ENCODE measurements around the gene MSI2. TPM values are rescaled to one million over a fixed set of nuclear protein-coding genes. Genes with fewer than 3 reads are reported as not detected.

Gene MSI2
- polyA plus RNA-seq, 1 experiment, result 9.2 TPM

GRCh38 chr17:57657211-57657610 lies 400.9 kb downstream of the MSI2 start:
- POLR2A ChIA-PET, result no interaction called here
- H3K27me3 ChIP-seq (ENCODE audit: control insufficient read depth, insufficient read depth, low read length), result no peaks in the 10 kb centered on the region
- TF ChIP-seq CTCF (IDR thresholded peaks at IDR 0.05; ENCODE audit: insufficient read depth, low read depth, low read length), result no peak
- no peak overlapping the region for H3K4me3 ChIP-seq (ENCODE audit: low read depth, low read length)
- CTCF ChIA-PET, result interaction anchor here (4.0 kb wide), 1 partner anchor 15 kb away, joined by 17 read pairs; no protein-coding TSS in a partner anchor
- no peak for DNase-seq (ENCODE audit: low read depth)
- no peaks in the 10 kb centered on the region for H3K36me3 ChIP-seq (ENCODE audit: control insufficient read depth, insufficient read depth, low read length)

- no peak for DNase-seq (ENCODE audit: low read depth)
- ChIA-PET POLR2A (no interaction called here), CTCF (interaction anchor here (1.4 to 5.2 kb wide), 4 partner anchors 10 to 64 kb away, joined by 3 to 46 read pairs (median 6); no protein-coding TSS in a partner anchor)
- H3K36me3 ChIP-seq (ENCODE audit: control insufficient read depth, insufficient read depth, low read length), result no peaks in the 10 kb centered on the region
- TF ChIP-seq CTCF (IDR thresholded peaks at IDR 0.05; ENCODE audit: insufficient read depth, low read depth, low read length), result no peak
- H3K27me3 ChIP-seq (ENCODE audit: control insufficient read depth, insufficient read depth, low read length), result no peaks in the 10 kb centered on the region
- H3K4me3 ChIP-seq (ENCODE audit: low read depth, low read length), result no peak overlapping the region
These were observed 405.7 kb downstream of the MSI2 start for GRCh38 chr17:57662041-57662440.

GRCh38 chr17:57662644-57663308 lies 406.5 kb downstream of the MSI2 start:
- CTCF ChIA-PET, result interaction anchor here (1.4 to 5.2 kb wide), 5 partner anchors 9 to 65 kb away, joined by 3 to 46 read pairs (median 6); no protein-coding TSS in a partner anchor
- Histone ChIP-seq H3K4me3 (ENCODE audit: low read depth, low read length) (peak overlapping the region; percentile 24), H3K27me3 (ENCODE audit: control insufficient read depth, insufficient read depth, low read length) (no peaks in the 10 kb centered on the region), H3K36me3 (ENCODE audit: control insufficient read depth, insufficient read depth, low read length) (no peaks in the 10 kb centered on the region)
- TF ChIP-seq CTCF (IDR thresholded peaks at IDR 0.05; ENCODE audit: insufficient read depth, low read depth, low read length), result peak; percentile 21; the same call in 1 of the 2 replicates
- POLR2A ChIA-PET, result no interaction called here
- peak; percentile 97 for DNase-seq (ENCODE audit: low read depth)

- Histone ChIP-seq H3K27me3 (ENCODE audit: control insufficient read depth, insufficient read depth, low read length) (no peaks in the 10 kb centered on the region), H3K36me3 (ENCODE audit: control insufficient read depth, insufficient read depth, low read length) (no peaks in the 10 kb centered on the region), H3K4me3 (ENCODE audit: low read depth, low read length) (no peak overlapping the region)
- ChIA-PET POLR2A (no interaction called here), CTCF (interaction anchor here (1.4 to 5.2 kb wide), 3 partner anchors 8 to 66 kb away, joined by 4 to 46 read pairs (median 6); no protein-coding TSS in a partner anchor)
- TF ChIP-seq CTCF (IDR thresholded peaks at IDR 0.05; ENCODE audit: insufficient read depth, low read depth, low read length), result no peak
- no peak for DNase-seq (ENCODE audit: low read depth)
These were observed 407.2 kb downstream of the MSI2 start for GRCh38 chr17:57663326-57664070.

- no peak for DNase-seq (ENCODE audit: low read depth)
These were observed 408.8 kb downstream of the MSI2 start for GRCh38 chr17:57665128-57665527.

More at GRCh38 chr17:57665128-57665527, 408.8 kb downstream of the MSI2 start:
- H3K4me3 ChIP-seq (ENCODE audit: low read depth, low read length), result no peak overlapping the region
- ChIA-PET POLR2A (interaction anchor here (0.6 kb wide), 1 partner anchor 337 kb away, joined by 3 read pairs; no protein-coding TSS in a partner anchor), CTCF (interaction anchor here (1.0 to 1.5 kb wide), 6 partner anchors 13 to 422 kb away, joined by 3 to 5 read pairs (median 3); no protein-coding TSS in a partner anchor)
- H3K36me3 ChIP-seq (ENCODE audit: control insufficient read depth, insufficient read depth, low read length), result no peaks in the 10 kb centered on the region
- H3K27me3 ChIP-seq (ENCODE audit: control insufficient read depth, insufficient read depth, low read length), result no peaks in the 10 kb centered on the region
- TF ChIP-seq CTCF (IDR thresholded peaks at IDR 0.05; ENCODE audit: insufficient read depth, low read depth, low read length), result no peak
